Activated naive CD4-positive, alpha-beta T cell treated with anti-CD3 and anti-CD28 coated beads, Interleukin-2, amount 50 U/mL, for 16 hours (primary cell): ENCODE results near the gene SPTA1.
"Not testable (repeated sequence)": the region's sequence is repeated elsewhere in the genome, so short reads cannot be mapped to it uniquely, and the experiment has no call there.

ENCODE experiments used
- DNase-seq: peaks from one replicate; pipeline ENCODE4 v3.0.0-alpha.2; 2020

SPTA1 gene

GRCh38 chr1:158686111-158687009, at the start of gene SPTA1:
TSS of gene SPTA1 (minus strand) at chr1:158686715. CDS start at chr1:158686517, 198 bp downstream.
- no peak for DNase-seq

GRCh38 chr1:158735848-158736247, 49.3 kb upstream of the SPTA1 start:
- DNase-seq, result no peak

DNA sequence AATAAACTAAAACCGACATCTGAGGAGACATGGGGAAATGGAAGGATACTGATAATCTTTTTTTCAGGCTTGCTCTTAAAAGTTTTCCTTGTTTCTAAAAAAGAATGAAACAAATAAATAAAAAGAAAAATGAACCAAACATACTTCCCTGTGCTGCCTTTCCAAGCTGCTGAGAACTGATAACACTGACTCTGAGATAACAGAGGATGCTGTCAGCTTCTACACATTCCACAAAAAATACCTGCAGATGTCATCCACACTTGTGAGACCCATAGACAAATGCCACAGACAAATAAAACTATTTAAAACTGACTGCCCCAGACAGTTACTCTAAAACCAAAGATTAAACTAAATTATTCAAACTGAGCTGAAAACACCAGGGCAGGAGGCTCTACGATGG, 46.0 kb upstream of the SPTA1 start:
- DNase-seq, result no peak

DNA sequence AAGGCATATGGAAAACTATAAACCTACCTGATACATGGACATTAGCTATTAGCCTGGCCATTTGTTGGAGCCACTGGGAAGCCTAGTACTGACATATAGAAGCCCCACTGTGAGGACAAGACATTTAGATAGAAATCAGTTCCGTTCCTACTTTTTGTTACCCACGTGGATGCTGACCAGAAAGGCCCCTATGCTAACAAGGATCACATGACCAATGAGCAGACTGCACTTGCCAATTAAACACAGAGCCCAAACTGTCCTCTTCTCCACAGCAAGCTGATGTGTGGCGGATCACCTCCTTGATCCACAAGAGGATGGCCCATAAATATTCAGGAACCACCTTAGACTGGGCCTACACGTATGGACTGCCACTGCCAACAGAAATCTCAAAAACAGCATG, 45.2 kb upstream of the SPTA1 start:
- DNase-seq, result no peak

- DNase-seq, result no peak
These were observed 43.9 kb upstream of the SPTA1 start for GRCh38 chr1:158730453-158730852.

DNA sequence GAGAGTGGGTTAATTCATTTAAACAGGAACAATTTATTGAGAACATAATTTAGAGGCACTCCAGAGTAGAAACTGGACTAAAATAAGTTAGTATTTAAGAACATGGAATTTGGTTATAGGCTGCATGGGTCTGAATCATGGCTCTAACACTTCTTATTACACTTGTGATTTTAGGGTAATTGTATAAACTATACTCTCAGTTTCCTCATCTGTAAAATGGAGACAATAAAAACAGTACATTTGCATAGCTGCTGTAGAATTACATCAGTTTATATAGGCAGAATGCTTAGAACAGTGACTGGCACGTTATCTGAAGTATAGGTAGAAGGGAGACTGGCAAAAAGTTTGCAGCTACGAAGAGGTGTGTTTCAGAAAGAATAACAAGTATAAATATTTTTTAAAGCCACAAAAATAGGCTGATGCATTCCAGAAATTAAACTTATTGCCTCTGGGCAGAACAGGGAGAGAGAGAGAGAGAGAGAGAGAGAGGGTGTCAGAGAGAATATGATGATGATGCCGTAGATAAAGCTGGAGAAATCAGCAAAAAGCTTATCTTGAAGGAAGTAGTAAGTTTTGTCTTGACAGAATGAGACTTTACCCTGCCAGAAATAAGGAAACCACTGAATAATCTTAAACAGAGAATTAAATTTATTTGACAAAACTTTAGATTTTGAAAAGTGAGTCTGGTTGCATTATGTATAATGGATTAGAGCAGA, 42.2 kb upstream of the SPTA1 start:
- no peak for DNase-seq

GRCh38 chr1:158724442-158724841, 37.9 kb upstream of the SPTA1 start:
- DNase-seq, result no peak

DNA sequence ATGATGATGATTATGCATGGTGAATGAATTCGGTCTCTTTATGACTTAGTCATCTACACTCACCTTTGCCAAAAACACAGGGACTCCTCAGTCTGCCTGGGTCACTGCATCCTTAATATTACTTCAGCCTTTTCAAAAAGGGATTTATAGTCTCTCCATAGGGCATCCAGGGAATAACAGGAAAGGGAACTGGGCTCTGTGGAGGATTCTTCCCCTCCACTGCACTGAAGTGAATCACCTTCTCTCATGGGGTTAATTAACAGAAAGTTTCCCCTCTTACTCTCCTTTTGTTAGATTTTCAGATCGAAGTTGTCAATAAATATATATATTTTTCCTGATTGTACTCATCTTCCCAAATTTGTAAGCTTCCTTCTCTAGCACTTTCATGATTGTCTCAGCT, 34.1 kb upstream of the SPTA1 start, which contains the start of gene OR6K3:
OR6K3 (minus strand) TSS at position 101 of the 400 bp plus-strand sequence. CDS start 2,605 bp downstream, outside the sequence.
- DNase-seq, result no peak

DNA sequence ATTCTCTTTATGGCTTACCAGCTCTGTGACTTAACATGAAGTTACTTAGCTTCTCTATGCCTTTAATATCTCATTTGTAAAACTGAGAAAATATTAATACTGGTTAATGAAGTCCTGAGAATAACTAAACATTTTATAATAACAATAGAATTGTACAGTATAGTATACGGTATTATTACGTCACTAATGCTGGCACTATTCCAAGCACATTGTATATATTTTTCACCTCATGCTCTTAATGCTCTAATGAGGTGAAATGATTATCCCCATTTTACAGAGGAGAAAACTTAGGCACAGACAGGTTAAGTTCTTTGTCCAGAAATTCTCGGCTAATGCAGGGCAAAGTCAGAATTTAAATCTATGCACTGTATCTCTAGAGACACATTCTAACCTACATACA, 33.1 kb upstream of the SPTA1 start:
- DNase-seq, result no peak

DNA sequence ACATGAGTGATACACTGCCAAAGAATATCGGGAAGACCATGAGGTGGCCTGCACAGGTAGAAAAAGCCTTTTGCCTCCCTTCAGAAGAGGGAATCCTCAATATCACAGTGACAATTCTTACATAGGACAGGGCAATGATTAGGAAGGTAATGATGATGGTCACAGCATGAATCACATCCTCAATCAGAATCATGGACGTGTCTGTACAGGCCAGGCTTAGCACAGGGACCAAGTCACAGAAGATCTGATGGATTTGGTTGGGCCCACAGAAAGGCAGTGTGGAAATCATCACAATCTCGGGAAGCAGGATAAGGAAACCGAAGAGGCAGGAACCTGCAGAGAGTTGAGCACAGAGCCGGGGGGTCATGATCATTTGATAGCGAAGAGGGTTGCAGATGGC, 30.8 kb upstream of the SPTA1 start:
- DNase-seq, result no peak

DNA sequence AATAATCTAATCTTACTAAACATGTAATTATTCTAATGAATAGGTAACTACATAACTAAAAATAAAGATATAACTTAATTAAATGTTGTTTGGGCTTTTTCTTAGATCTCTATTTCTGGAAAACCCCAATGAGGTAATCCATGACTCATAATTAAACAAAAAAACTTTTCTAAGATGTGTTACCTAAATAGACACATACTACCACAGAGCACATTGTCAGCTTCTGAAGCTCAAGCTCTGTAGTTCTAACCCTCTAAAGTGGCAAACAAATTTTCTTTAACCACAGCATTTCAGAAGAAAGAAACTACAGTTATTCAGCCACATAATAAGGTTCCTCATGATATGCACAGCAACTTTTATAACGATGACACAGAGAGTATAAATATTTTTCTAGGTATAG, 29.8 kb upstream of the SPTA1 start:
- DNase-seq, result no peak

DNA sequence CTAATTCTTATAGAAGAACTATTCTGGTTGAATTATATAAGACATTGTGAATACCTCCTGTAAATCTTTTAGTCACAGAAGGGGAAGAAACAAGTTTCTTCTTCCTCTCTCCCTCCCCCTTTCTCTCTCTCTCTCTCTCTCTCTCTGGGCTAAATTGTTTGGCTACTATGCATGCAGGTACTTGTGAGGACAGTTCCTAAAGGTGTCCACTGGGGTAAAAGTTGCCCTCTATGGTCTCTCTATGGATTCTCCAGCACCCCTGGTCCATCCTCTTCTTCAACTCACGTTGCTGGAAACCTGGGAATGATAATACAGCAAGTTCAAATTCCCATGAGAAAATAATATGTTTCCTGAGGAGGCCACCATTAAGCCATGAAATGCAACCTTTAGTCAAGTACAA, 28.2 kb upstream of the SPTA1 start:
- DNase-seq, result no peak

GRCh38 chr1:158711098-158711497, 24.6 kb upstream of the SPTA1 start:
- DNase-seq, result no peak

- no peak for DNase-seq
These were observed 19.6 kb upstream of the SPTA1 start for GRCh38 chr1:158706096-158706495.

- no peak for DNase-seq
These were observed 14.0 kb upstream of the SPTA1 start, which contains the start of gene OR6K2 for GRCh38 chr1:158700552-158700951. TSS of gene OR6K2 (minus strand) at chr1:158700652. CDS start at chr1:158700652, 0 bp downstream.

DNA sequence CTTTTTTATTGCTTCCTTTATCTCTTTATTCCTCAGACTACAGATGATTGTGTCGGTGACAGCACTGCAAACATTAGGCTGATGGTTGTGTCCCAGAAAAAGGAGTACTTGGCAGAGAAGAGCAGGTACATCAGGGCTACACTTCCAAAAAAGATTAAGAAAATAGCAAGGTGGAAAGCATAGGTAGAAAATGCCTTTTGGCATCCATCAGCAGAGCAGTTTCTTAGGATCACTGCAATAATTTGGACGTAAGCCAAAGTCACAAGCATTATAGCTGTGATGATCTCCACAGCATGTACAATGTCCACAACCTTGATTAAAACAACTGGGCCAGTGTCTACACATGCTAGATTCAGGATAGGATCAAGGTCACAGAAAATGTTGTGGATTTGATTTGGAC, 8.1 kb upstream of the SPTA1 start:
- DNase-seq, result no peak

DNA sequence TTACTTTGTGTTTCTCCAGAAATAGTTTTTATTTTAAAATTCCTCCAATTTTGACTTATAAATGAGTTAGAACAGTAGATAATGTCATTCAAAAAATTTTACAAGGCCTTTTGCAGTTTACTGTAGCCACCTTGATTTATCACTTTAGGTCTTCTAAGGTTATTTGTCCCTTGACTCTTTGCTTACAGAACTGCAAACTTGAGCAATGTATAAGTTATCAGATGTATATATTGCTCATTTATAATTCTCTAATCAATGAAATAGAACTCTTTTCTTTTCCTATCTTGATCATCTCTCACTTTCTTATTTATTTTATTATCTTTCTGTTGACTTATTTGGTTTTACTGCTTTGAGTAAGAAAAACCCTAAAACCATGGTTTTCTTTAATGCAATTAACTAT, 5.8 kb upstream of the SPTA1 start:
- DNase-seq, result no peak

GRCh38 chr1:158691907-158692306, 5.4 kb upstream of the SPTA1 start:
- no peak for DNase-seq

DNA sequence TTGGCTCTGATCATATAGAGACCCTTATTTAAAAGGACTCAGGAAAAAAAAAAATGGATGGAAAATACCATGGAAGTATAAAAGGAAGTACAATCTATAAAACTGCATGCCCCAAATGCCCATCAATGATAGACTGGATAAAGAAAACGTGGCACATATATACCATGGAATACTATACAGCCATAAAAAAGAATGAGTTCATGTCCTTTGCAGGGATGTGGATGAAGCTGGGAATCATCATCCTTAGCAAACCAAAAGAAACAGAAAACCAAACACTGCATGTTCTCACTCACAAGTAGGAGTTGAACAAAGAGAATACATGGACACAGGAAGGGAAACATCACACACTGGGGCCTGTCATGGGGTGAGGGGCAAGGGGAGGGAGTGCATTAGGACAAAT, 4.6 kb upstream of the SPTA1 start:
- not testable (repeated sequence) for DNase-seq

DNA sequence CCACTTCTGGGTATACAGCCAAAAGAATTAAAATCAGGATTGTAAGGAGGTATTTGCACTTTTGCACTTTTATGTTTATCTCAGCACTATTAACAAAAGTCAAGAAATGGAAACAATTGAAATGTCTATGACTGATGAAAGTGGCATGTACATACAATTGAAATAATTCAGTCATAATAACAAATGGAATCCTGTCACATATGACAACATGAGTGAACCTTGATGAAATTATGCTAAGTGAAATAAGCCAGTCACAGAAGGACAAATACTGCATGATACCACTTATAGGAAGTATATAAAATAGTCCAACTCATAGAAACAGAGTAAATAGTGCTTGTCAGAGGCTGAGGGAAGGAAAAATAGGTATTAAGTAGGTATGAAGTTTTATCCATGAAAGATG, 3.4 kb upstream of the SPTA1 start:
- no peak for DNase-seq

DNA sequence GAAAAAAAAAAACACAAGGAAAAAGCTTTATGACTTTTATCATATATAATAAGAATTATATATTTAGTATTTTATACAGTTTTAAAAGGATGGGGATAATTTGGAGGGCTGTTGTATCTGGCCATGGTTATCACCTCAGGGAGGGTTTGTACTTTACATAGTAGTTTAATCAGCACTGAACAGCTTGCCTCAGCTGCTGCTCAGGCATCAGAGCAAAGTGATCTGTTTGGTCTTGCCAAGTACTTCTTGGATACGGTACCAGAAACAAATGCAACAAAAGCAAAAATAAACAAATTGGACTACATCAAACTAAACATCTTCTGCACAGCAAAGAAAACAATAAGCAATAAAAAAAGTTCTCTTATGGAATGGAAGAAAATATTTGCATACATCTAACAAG, 2.6 kb upstream of the SPTA1 start:
- no peak for DNase-seq

DNA sequence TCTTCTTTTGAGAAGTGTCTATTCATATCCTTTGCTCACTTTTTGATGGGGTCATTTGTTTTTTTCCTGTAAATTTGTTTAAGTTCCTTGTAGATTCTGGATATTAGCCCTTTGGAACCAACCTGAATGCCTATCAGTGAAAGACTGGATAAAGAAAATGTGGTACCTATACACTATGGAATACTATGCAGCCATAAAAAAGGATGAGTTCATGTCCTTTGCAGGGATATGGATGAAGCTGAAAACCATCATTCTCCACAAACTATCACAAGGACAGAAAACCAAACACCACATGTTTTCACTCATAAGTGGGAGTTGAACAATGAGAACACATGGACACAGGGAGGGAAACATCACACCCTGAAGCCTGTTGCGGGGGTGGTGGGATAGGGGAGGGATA, 1.8 kb upstream of the SPTA1 start:
- DNase-seq, result not testable (repeated sequence)

- no peak for DNase-seq
These were observed 522 bp upstream of the SPTA1 start for GRCh38 chr1:158687037-158687436.

DNA sequence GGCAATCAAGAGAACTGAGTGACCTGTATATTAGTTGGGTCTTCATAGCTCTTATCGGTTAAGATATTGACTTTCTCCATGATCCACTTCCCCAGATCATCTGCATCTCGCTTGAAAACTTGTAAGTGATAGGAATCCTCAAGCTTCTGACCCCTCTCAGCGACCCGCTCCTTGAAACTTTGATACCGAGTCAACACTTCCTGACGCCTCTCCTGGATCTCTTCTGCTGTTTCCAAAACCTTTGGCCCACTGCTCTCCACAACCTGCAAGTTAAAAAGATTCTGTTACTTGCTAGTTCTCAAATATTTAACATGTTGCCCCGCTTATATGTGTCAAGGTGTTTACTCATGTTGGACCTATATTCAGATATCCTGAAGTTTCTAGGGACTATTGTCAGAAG, 1.4 kb downstream of the SPTA1 start:
- no peak for DNase-seq
